HepG2 (cell line): ENCODE results near the gene FKBP1A. TPM values are rescaled to one million over a fixed set of nuclear protein-coding genes. Genes with fewer than 3 reads are reported as not detected.
A peak's percentile ranks its signal among the peaks of the same experiment; 100 is the strongest.

ENCODE experiments used
- EP300 ChIP-seq, 3 experiments: sonication (generic) in 1 of 3; formaldehyde crosslinking in 1 of 3; IDR thresholded peaks; 2 replicates each; pipeline versions ENCODE4 v1.5.1 to v1.6.1; 2011 to 2020; ENCODE audit warnings: low read depth in 2 of 3, low read length in 2 of 3, borderline replicate concordance in 1 of 3, improper control_type of control experiment in 1 of 3, mild to moderate bottlenecking in 1 of 3, missing genetic modification reagents in 1 of 3, moderate library complexity in 1 of 3
- GMEB1 ChIP-seq: sonication (generic); formaldehyde crosslinking; IDR thresholded peaks from 2 replicates; pipeline ENCODE4 v1.5.1; 2020; ENCODE audit warnings: missing genetic modification reagents, mild to moderate bottlenecking, borderline replicate concordance
- KLF13 ChIP-seq: sonication (generic); formaldehyde crosslinking; IDR thresholded peaks from 2 replicates; pipeline ENCODE4 v1.4.0; 2020; ENCODE audit warnings: mild to moderate bottlenecking, missing genetic modification reagents
- MLXIP ChIP-seq: sonication (generic); formaldehyde crosslinking; IDR thresholded peaks from 2 replicates; pipeline ENCODE4 v1.9.0; 2021; ENCODE audit warnings: missing genetic modification reagents, borderline replicate concordance
- NR2F1 ChIP-seq, 2 experiments: fragments of 450-650 bp in 1 of 2; formaldehyde crosslinking in 1 of 2; IDR thresholded peaks; 2 replicates each; pipeline versions ENCODE4 v1.5.0 to v1.6.1; 2016 to 2020; ENCODE audit warnings: mild to moderate bottlenecking in 1 of 2, missing compliant biosample characterization in 1 of 2, missing genetic modification reagents in 1 of 2, moderate library complexity in 1 of 2
- SNAPC5 ChIP-seq: sonication (generic); formaldehyde crosslinking; IDR thresholded peaks from 2 replicates; pipeline ENCODE4 v1.8.1; 2023; ENCODE audit warnings: mild to moderate bottlenecking, missing genetic modification reagents, borderline replicate concordance
- THRA ChIP-seq: sonication (generic); formaldehyde crosslinking; IDR thresholded peaks from 2 replicates; pipeline ENCODE4 v1.4.0; 2020; ENCODE audit warnings: missing genetic modification reagents, borderline replicate concordance
- TRAFD1 ChIP-seq: sonication (generic); formaldehyde crosslinking; IDR thresholded peaks from 2 replicates; pipeline ENCODE4 v1.5.1; 2020; ENCODE audit warnings: missing genetic modification reagents, mild to moderate bottlenecking, borderline replicate concordance
- ZNF414 ChIP-seq: sonication (generic); formaldehyde crosslinking; IDR thresholded peaks from 2 replicates; pipeline ENCODE4 v1.5.0; 2020; ENCODE audit warnings: missing genetic modification reagents
- ZNF44 ChIP-seq: sonication (generic); formaldehyde crosslinking; IDR thresholded peaks from 2 replicates; pipeline ENCODE4 v1.5.1; 2020; ENCODE audit warnings: mild to moderate bottlenecking, missing genetic modification reagents
- ZNF564 ChIP-seq: sonication (generic); formaldehyde crosslinking; IDR thresholded peaks from 2 replicates; pipeline ENCODE4 v1.8.1; 2023; ENCODE audit warnings: mild to moderate bottlenecking, missing genetic modification reagents
- ZNF616 ChIP-seq: sonication (generic); formaldehyde crosslinking; IDR thresholded peaks from 2 replicates; pipeline ENCODE4 v1.5.0; 2020; ENCODE audit warnings: low read depth, mild to moderate bottlenecking, missing genetic modification reagents
- ZNF850 ChIP-seq: sonication (generic); formaldehyde crosslinking; conservative IDR thresholded peaks from 2 replicates; pipeline ENCODE4 v1.9.0; 2021; ENCODE audit warnings: mild to moderate bottlenecking, missing genetic modification reagents
- ZXDC ChIP-seq: sonication (generic); formaldehyde crosslinking; IDR thresholded peaks from 2 replicates; pipeline ENCODE4 v1.5.0; 2020; ENCODE audit warnings: mild to moderate bottlenecking, missing genetic modification reagents
- polyA plus RNA-seq, 8 experiments: library from polyadenylated mRNA; depleted of rRNA in 3 of 8; stranded (reverse) in 7 of 8; unstranded in 1 of 8; fragments of >200 nt; fragmentation: Illumina TruSeq in 4 of 8; extraction: Trizol in 4 of 8; gene quantifications; 2 replicates each; pipeline versions ENCODE4 v1.2.1 to v1.2.3, GENCODE V29; 2011 to 2016; ENCODE audit warnings: low read depth in 4 of 8, missing spikeins in 1 of 8, mixed read lengths in 1 of 8; ENCODE audit not compliant: insufficient read depth in 1 of 8
- total RNA-seq, 5 experiments: library from RNA; depleted of rRNA; stranded (reverse); fragments of >200 nt; fragmentation: Illumina TruSeq; extraction: Trizol; gene quantifications; 2 replicates each; pipeline ENCODE4 v1.2.3, GENCODE V29; 2016; ENCODE audit warnings: low read depth in 1 of 5

Gene FKBP1A
- total and polyA plus RNA-seq, 2 of the 13 experiments (the other 11 are each of a cell fraction or from before 2014, with no cell fraction given), result 119 to 468 TPM

- peak in 1 of 2 experiments; percentile 20; a peak in 3 of 4 replicates for TF ChIP-seq EP300 (IDR thresholded peaks at IDR 0.05; ENCODE audit: low read depth in 2 of 2, low read length in 2 of 2)
- TF ChIP-seq EP300 (CRISPR knock-in tag; IDR thresholded peaks at IDR 0.05; ENCODE audit: borderline replicate concordance), result no peak; the same call in 1 of the 2 replicates
- TF ChIP-seq ZNF564, result no peak
- peak; percentile 56 to 80 for TF ChIP-seq NR2F1 (CRISPR knock-in tag; IDR thresholded peaks at IDR 0.05)
- TF ChIP-seq ZNF44, result peak; percentile 70; the same call in 1 of the 2 replicates
- TF ChIP-seq ZNF414 (CRISPR knock-in tag), result no peak
- peak; percentile 53 for TF ChIP-seq THRA (CRISPR knock-in tag)
- no peak for TF ChIP-seq MLXIP
- peak; percentile 77 for TF ChIP-seq GMEB1 (CRISPR knock-in tag)
- TF ChIP-seq ZXDC (CRISPR knock-in tag), result 0 out of 2 replicates have a peak, but pooled peaks have one; percentile 67
- peak; percentile 95 for TF ChIP-seq TRAFD1
- TF ChIP-seq SNAPC5 (CRISPR knock-in tag), result no peak
- 0 out of 2 replicates have a peak, but pooled peaks have one; percentile 11 for TF ChIP-seq KLF13
- peak; percentile 3; the same call in 1 of the 2 replicates for TF ChIP-seq ZNF616 (CRISPR knock-in tag)
- no peak for TF ChIP-seq ZNF850 (CRISPR knock-in tag)
Measured at GRCh38 chr20:1325173-1326030, 67.5 kb downstream of the FKBP1A start (continued).
